Right kidney (tissue), 9 donors: ENCODE data around the gene SNPH.
"Not testable (repeated sequence)": the region's sequence is repeated elsewhere in the genome, so short reads cannot be mapped to it uniquely, and the experiment has no call there.

Experiments
- DNase-seq: peaks from one replicate; pipeline ENCODE4 v3.0.0-alpha.2; 2016
- long read RNA-seq, 8 donors: transcript quantifications; one replicate each; lab custom pipeline, GENCODE V29; 2026

SNPH gene, protein sequence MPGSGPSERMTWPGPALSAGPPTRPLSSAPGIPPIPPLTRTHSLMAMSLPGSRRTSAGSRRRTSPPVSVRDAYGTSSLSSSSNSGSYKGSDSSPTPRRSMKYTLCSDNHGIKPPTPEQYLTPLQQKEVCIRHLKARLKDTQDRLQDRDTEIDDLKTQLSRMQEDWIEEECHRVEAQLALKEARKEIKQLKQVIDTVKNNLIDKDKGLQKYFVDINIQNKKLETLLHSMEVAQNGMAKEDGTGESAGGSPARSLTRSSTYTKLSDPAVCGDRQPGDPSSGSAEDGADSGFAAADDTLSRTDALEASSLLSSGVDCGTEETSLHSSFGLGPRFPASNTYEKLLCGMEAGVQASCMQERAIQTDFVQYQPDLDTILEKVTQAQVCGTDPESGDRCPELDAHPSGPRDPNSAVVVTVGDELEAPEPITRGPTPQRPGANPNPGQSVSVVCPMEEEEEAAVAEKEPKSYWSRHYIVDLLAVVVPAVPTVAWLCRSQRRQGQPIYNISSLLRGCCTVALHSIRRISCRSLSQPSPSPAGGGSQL
- long read RNA-seq, donor 1, full-length matches to known transcripts, result 3 of 3 reads
- long read RNA-seq, donor 1, partial matches to known transcripts, result 0 of 3 reads
- long read RNA-seq, donor 1, other reads (novel, unspliced or antisense), result 0 of 3 reads
- long read RNA-seq, donor 2, result 0 reads
- long read RNA-seq, donor 3, result 0 reads
- long read RNA-seq, donor 4, full-length matches to known transcripts, result 1 of 1 reads
- long read RNA-seq, donor 4, partial matches to known transcripts, result 0 of 1 reads
- long read RNA-seq, donor 4, other reads (novel, unspliced or antisense), result 0 of 1 reads
- long read RNA-seq, donor 5, result 0 reads
- long read RNA-seq, donor 6, full-length matches to known transcripts, result 2 of 7 reads
- long read RNA-seq, donor 6, partial matches to known transcripts, result 5 of 7 reads
- long read RNA-seq, donor 6, other reads (novel, unspliced or antisense), result 0 of 7 reads
- long read RNA-seq, donor 7, full-length matches to known transcripts, result 2 of 2 reads
- long read RNA-seq, donor 7, partial matches to known transcripts, result 0 of 2 reads
- long read RNA-seq, donor 7, other reads (novel, unspliced or antisense), result 0 of 2 reads
- long read RNA-seq, donor 8, full-length matches to known transcripts, result 1 of 1 reads
- long read RNA-seq, donor 8, partial matches to known transcripts, result 0 of 1 reads
- long read RNA-seq, donor 8, other reads (novel, unspliced or antisense), result 0 of 1 reads

- DNase-seq, result peak; percentile 77
These were observed at the start of gene SNPH for GRCh38 chr20:1266167-1266973. Gene SNPH (plus strand): TSS chr20:1266294. CDS start chr20:1296240, 29,946 bp downstream.

GRCh38 chr20:1216527-1217427, 49.3 kb upstream of the SNPH start:
- not testable (repeated sequence) for DNase-seq

DNA sequence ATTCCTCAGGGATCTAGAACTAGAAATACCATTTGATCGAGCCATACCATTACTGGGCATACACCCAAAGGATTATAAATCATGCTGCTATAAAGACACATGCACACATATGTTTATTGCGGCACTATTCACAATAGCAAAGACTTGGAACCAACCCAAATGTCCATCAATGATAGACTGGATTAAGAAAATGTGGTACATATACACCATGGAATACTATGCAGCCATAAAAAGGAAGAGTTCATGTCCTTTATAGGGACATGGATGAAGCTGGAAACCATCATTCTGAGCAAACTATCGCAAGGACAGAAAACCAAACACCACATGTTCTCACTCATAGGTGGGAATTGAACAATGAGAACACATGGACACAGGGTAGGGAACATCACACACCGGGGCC, 43.3 kb upstream of the SNPH start:
- not testable (repeated sequence) for DNase-seq

GRCh38 chr20:1224205-1224890, 41.7 kb upstream of the SNPH start:
- no peak for DNase-seq

- DNase-seq, result peak; percentile 35
These were observed 40.8 kb upstream of the SNPH start for GRCh38 chr20:1225263-1225782.

- DNase-seq, result peak; percentile 76
These were observed 40.1 kb upstream of the SNPH start, which contains the start of gene RAD21L1 for GRCh38 chr20:1225783-1226654. Gene RAD21L1 (plus strand): TSS chr20:1226044. CDS start chr20:1228454, 2,410 bp downstream.

DNA sequence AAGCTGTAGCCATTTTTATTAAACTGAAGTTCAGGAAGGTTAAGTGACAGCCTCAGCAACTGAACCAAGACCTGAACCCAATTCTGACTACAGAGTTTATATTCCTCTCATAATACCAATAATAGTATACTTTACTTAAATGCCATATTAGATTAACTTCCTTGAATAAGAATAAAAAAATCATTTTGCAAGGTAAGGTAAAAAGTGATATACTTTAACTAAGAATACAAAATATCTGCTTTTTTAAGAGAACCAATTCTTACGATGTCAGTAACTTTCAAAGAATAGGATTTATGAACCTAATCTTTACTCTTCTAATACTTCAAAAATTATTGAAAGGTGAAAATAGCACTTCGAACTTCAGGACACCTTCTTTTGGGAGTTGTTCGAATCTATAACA, 36.6 kb upstream of the SNPH start:
- DNase-seq, result no peak

DNA sequence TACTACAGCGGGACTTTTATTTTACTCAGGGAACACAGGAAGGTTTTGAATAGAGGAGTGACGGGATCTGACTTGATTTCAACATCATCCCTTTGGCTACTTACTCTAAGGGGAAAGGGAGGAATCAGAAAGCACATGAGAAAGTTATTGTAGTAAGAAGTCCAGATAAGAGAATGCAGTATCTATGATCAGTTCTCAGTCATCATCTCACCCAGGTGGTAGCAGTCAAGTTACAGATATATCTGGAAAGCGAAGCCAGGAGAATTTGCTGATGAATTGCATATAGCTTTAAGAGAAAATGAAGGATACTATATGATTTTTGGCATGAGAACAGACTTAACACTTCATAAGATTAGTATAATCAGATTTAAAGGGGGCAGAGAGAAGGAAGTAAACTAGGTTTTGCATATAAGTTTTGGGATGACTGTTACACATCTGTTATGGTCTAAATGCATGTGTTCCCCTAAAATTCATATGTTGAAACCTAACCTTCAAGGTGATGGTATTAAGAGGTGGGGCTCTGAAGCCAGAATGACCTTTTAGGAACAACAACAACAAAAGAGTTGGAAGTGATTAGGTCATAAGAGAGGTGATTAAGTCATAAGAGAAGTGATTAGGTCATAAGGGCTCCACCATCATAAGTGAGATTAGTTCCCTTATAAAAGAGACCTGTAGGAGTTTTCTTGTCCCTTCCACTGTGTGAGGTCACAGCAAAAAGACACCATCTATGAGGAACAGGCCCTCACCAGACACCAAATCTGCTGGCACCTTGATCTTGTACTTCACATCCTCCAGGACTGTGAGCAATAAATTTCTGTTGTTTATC, 33.6 kb upstream of the SNPH start:
- no peak for DNase-seq

DNA sequence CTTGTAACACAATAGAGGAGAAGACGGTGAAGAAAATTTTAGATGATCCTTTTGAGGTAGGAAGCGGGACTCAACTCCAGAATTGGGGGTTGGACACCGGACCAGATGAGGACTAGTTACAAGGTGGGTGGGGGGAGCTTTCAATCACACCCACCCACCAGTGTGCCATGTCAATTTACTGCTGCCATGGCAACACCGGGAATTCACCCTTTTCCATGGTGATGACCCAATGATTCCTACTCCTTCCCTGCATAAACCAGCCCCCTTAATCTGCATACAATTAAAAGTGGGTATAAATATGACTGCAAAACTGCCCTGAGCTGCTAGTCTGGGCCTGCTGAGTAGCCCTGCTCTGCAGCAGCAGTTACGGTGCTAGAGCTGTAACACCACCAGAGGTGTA, 25.5 kb upstream of the SNPH start:
- DNase-seq, result no peak

- no peak for DNase-seq
These were observed 24.6 kb upstream of the SNPH start for GRCh38 chr20:1241456-1241855.

DNA sequence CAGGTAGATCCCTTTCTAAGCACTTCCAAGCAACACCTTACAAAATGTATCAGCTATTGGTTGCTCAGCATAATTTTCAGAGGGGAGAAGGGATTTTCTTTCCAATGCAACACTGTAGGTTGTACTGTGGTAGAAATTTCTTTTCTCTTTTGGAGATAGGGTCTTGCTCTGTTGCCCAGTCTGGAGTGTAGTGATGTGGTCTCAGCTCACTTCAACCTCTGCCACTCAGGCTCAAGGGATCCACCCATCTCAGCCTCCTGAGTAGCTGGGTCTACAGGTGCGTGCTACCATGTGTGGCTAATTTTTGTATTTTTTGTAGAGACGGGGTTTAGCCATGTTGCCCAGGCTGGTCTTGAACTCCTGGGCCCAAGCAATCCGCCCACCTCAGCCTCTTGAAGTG, 24.0 kb upstream of the SNPH start:
- no peak for DNase-seq

- no peak for DNase-seq
These were observed 23.6 kb upstream of the SNPH start for GRCh38 chr20:1242530-1242929.

- no peak for DNase-seq
These were observed 20.5 kb upstream of the SNPH start for GRCh38 chr20:1245578-1245977.

- no peak for DNase-seq
These were observed 18.4 kb upstream of the SNPH start for GRCh38 chr20:1247689-1248088.

DNA sequence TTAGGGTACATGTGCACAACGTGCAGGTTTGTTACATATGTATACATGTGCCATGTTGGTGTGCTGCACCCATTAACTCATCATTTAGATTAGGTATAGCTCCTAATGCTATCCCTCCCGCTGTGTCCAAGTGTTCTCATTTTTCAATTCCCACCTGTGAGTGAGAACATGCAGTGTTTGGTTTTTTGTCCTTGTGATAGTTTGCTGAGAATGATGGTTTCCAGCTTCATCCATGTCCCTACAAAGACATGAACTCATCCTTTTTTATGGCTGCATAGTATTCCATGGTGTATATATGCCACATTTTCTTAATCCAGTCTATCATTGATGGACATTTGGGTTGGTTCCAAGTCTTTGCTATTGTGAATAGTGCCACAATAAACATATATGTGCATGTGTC, 15.8 kb upstream of the SNPH start:
- not testable (repeated sequence) for DNase-seq

GRCh38 chr20:1252416-1252815, 13.7 kb upstream of the SNPH start:
- no peak for DNase-seq

GRCh38 chr20:1254254-1254653, 11.8 kb upstream of the SNPH start:
- DNase-seq, result no peak

DNA sequence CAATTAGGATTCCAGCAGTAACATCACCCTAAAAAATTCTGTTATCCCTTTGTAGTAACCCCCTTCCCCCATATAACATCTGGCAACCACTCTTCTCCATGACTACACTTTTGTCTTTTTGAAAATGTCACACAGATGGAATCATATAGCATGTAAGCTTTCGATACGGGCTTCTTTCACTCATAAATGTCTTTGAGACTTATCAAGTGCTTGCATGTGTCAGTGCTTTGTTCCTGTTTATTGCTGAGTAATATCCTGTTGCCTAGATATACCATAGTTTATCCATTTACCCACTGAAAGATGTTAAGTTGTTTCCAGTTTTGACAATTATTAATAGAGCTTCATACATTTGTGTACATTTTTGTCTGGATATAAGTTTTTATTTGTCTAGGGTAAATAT, 10.4 kb upstream of the SNPH start:
- no peak for DNase-seq
